Middle frontal gyrus (tissue), 1 donor: ENCODE data around the gene VEPH1.

Experiments used
- DNase-seq: peaks from one replicate; pipeline ENCODE4 v3.0.0-alpha.2; 2015; ENCODE audit warnings: low spot score; ENCODE audit errors: extremely low spot score

VEPH1 gene

GRCh38 chr3:157502916-157503595 lies at the start of gene VEPH1:
Gene VEPH1, minus strand, starts transcription at chr3:157503416. Its CDS starts 8,067 bp downstream, at chr3:157495349.
- no peak for DNase-seq

GRCh38 chr3:157551961-157552360 lies 48.7 kb upstream of the VEPH1 start:
- no peak for DNase-seq

GRCh38 chr3:157549498-157549897 lies 46.3 kb upstream of the VEPH1 start:
- DNase-seq: no peak

DNA sequence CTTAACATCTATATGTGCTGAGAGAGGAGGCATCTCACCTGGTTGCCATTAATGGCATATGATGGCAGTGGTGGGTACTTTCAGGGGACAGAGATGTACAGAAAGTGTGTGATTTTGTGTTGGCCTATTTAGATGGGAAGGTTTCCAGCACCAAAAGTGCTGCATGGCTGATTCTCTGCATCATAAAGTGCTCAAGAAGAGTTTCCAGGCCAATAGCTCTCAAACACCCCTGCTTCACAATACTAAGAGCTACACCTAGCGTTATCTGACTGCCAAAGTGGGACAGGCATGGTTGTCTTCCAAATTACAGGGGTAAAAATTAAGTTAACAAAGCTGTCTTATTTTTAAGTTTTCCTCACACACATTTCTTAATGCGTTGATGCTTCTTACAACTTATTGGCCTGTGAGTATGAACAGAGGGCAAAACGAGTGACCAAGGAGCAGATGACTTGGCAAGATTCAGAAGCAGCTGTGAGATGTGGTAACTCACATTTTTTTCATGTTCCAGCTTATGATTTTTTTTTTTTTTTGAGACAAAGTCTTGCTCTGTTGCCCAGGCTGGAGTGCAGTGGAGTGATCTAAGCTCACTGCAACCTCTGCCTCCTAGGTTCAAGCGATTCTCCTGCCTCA lies 41.4 kb upstream of the VEPH1 start:
- DNase-seq: no peak

- DNase-seq: no peak
These were observed 40.4 kb upstream of the VEPH1 start for GRCh38 chr3:157543501-157544035.

DNA sequence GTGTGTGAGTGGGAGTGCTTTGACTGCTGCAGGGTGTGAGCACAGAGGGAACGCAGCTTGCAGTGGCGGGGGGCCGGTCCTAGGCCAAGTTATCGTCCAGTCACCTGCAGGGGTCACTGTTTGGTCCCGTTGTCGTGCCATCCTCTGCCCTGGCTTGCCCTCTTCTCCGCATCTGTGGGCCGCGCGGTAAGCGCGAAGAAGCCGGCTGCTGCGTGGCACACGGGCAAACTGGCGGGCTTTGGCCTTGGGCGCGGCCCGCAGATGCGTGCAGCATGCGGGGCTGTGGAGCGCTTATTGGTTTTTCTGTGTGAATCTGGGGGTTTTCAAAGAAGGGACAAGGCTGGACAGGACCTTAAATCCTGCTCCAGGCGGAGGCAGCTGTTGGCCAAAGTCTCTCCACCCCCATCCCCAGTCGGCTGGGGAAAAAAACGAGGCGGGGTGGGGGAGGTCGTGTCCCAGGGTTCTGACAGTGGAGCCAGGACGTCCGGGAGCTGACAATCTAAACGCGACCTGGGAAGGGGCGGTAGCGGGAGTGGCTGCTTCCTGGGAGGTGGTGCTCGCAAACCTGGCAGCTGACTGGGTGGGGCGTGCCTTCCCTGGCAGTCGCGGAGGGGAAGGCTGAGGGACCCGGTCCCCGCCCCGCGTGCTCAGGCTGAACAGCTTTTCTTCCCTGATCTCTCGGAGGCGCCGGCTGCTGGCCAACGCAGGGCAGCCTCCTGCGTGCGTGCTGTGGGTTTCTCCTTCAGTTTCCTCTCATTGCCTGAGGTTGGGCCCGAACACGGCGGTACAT lies 39.7 kb upstream of the VEPH1 start:
- no peak for DNase-seq

DNA sequence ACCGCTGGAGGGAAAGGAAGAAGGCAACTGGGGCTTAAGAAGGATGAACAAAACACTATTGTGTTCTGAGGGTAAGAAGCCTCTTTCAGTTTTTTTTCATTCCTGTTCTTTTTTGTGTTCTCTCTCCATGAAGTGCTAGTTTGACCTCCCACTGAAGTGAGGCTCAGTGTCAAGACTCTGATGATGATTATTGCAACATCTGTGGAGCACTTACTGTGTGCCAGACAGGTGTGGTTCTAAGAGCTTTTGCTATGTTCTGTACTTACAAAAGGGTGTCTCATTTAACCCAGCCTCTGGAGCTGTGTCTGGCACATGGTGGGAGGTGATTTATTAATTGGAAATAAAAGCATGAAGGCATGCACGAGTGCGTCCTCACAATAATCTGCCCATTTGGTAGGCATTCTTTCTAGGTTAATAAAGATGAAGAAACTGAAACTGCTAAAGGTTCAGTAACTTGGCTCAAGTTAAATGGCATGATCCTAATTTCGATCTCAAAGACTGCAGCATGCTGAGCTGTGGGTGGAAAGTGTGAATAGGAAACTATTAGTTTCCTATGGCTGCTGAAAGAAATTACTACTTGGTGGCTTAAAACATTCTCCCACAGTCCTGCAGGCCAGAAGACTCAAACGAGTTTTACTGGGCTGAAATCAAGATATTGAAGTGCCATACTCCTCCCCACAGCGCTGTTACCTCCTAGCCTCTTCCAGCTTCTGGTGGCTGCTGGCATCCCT lies 38.5 kb upstream of the VEPH1 start:
- DNase-seq: no peak

- DNase-seq: no peak
These were observed 37.4 kb upstream of the VEPH1 start for GRCh38 chr3:157540656-157541055.

DNA sequence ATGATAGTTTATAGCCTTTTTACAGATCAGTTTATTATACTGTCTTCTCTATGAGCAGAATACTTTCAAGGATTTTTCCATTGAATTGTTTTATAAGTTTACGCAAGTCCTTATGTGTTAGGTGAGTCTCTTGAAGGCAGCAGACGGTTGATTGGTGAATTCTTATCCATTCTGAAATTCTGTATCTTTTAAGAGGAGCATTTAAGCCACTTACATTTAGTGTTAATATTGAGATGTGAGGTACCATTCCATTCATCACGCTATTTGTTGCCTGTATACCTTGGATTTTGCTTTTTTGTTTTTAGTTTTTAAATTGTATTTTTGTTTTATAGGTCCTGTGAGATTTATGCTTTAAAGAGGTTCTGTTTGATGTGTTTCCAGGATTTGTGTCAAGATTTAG lies 32.5 kb upstream of the VEPH1 start:
- no peak for DNase-seq

DNA sequence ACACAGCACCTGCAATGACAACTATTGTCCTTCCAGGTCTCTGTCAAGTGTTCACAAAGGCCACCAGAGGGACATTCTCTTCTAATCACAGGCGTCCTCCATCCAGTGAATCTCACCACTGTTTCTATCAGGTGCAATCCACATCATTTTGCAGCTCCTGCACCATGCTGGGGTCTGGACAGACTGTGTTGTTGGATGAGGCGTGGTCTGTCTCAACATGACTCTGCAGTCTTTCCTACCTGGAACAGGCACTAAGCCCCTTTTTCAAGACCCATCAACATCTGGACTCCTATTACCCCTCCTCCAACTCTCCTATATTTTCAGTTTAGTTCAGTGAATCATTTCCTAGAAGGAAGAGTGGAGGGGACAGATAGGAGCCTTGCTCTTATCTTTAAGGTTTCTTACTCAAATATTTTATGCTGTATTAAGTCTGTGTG lies 31.5 kb upstream of the VEPH1 start:
- no peak for DNase-seq

DNA sequence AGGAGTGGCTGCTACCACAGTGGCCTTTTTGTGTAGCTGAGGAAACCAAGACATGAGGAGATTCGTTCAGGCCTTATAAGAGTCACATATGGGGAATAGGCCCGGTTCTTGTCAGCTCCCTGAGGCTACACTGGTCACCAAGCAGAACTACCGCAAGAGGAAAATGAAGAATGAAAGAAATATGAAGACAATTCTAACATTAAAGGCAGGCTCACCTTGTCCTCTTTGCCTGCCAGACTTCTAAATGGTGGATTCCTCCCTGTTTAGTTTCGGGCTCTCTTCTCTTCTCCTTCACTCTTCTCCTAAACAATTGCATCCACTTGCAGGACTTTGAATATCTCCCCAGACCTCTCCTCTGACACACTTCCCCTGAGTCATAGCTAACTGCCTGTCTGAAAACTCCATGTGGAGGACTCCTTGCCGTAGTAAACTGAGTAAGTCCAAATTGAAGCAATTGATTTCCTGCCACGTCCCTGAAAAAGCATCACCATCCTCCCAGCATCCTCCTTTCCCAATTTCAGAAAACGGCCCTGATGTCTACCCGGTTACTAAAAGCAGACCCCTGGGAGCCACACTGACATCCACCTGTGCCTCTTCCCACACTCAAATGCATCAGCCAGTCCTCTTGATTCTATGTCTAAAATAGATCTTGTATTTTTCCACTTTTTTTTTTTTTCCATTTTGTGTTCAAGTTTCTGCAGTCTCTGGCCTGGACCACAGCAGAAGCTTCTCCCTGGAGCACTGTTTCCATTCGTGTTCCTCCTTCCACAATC lies 30.3 kb upstream of the VEPH1 start:
- DNase-seq: no peak

DNA sequence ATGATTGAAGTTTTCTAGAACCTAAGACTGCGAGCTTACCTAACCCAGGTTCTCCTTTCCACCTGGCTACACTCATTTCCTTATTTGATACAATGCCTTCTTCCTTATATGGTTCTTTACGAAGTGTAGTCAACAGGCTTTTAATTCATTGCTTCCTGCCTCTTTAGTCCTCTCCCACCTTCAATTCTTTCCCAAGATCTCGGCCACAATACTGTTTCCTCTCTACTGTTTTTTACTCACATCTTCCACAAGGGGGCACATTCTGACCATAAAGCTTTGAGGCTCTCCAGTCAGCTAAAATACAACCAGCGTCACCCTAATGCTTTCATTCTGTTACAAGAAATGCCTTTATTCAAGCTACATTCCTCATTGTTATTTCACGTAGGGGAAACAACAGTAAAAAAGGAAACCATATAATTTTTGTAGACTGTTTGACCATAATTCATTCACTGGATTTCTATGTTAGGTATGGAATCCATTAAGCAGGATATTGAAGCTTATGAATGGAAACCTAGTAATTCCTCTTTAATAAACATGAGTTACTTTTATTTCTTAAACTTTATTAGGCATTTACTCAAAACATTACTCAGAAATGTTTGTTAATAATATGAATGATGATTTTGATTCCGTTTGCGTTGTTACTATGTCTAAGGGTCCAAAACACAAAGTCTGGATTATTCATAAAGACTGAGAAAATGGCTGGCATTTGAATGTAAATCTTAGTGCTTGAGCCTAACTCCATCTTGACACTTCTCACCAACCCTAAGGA lies 29.5 kb upstream of the VEPH1 start:
- peak; percentile 59 for DNase-seq

- no peak for DNase-seq
These were observed 28.6 kb upstream of the VEPH1 start for GRCh38 chr3:157531771-157532170.

DNA sequence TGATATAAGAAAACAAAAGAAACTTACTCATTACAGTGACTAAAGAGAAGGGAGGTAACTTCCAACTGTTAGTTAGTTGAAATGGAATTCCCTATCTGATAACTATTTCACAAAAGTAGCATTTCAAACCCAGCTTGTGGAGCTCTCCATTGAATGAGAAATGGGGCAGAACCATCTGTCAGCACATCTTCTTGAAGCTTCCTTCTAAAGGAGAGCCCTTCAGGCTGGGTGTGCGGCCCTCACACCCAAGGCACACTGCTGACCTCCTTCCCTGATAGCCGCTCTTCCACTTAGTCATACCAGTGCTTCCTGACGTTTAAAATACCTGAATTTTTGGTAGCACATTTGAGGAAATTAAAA lies 28.1 kb upstream of the VEPH1 start:
- no peak for DNase-seq

GRCh38 chr3:157530637-157531300 lies 27.6 kb upstream of the VEPH1 start:
- DNase-seq: no peak

DNA sequence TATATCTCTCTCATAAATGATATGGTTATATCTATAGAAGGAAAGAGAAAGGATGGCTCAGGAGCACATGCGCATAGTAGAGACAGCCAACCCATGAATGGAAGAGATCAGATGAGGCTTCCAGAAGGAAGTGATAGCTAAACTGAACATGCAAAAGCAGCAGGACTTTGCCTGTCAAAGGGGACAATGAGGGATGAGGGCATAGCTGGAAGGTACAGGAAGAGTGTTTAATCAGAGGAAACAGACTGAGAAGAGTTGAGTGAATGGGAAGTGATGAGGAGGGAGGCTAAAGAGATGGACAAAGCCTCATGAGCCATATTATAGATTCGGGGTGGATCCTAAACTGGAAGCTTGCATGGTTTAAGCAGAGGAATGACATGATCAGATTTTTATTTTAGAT lies 26.5 kb upstream of the VEPH1 start:
- no peak for DNase-seq

- DNase-seq: no peak
These were observed 25.9 kb upstream of the VEPH1 start for GRCh38 chr3:157529085-157529484.

GRCh38 chr3:157527131-157527881 lies 24.1 kb upstream of the VEPH1 start:
- DNase-seq: no peak

DNA sequence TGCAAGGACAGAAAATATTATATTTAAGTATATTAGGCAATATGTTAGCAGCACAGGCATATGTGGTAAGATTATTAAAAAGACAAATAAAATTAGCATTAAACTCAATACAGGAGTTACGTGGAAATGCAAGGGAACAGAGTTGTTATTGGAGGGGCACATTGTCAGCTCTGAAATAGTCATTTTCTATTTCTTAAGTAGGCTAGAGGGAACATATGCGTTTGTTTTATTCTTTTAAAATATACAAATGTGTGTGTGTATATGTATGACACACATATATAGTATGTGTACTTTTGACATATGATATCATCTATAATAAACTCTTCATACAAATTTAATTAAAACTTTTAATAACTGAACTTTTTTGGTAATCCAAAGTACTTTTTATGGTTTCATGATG lies 22.8 kb upstream of the VEPH1 start:
- DNase-seq: no peak
